Lower leg skin (tissue), 4 donors: ENCODE measurements around the gene AHCYL2. TPM values are rescaled to one million over a fixed set of nuclear protein-coding genes. Genes with fewer than 3 reads are reported as not detected.
"Not testable (repeated sequence)": the region's sequence is repeated elsewhere in the genome, so short reads cannot be mapped to it uniquely, and the experiment has no call there.

Experiments used
- DNase-seq, 2 donors: peaks; one replicate each; pipeline ENCODE4 v3.0.0-alpha.2; 2019; ENCODE audit warnings: low spot score in 2 of 2
- H3K4me3 ChIP-seq: fragments of 200-600 bp; sonication (generic); 2 replicates; pipeline ENCODE4 v1.5.1; 2017; ENCODE audit warnings: mild to moderate bottlenecking, low read depth; ENCODE audit not compliant: poor library complexity, severe bottlenecking
- POLR2A ChIP-seq, 2 donors: fragments of 450-650 bp; IDR thresholded peaks; one replicate each; pipeline ENCODE4 v1.6.1; 2016 to 2017; ENCODE audit warnings: antibody characterized with exemption in 2 of 2, mild to moderate bottlenecking in 1 of 2, moderate library complexity in 1 of 2
- WGBS, 2 donors: methylation state at CpG; one replicate each; pipeline ENCODE4 v1.1.5; 2018; 5-methylcytosine and 5-hydroxymethylcytosine counted together
- intact Hi-C: fragments of 100-400 bp; cut with DNase I; formaldehyde crosslinking; loops from one replicate; pipeline ENCODE4 v1.15.0; 2023; ENCODE audit warnings: low total_unique reads
- total RNA-seq, 4 donors: library from RNA; depleted of rRNA; stranded (reverse); fragments of >200 nt; gene quantifications; one replicate each; pipeline ENCODE4 v1.1.0, GENCODE V29; 2016
- TF ChIP-seq, protein P1 (sequence below), 3 donors: fragments of 450-650 bp; IDR thresholded peaks; one replicate each; pipeline ENCODE4 v1.5.1; 2016; ENCODE audit warnings: antibody characterized with exemption in 3 of 3, mild to moderate bottlenecking in 3 of 3, moderate library complexity in 2 of 3

Gene AHCYL2
- total RNA-seq, 4 donors from 2014 or later = 31.1 to 45.8 (median 39.2) TPM

DNA sequence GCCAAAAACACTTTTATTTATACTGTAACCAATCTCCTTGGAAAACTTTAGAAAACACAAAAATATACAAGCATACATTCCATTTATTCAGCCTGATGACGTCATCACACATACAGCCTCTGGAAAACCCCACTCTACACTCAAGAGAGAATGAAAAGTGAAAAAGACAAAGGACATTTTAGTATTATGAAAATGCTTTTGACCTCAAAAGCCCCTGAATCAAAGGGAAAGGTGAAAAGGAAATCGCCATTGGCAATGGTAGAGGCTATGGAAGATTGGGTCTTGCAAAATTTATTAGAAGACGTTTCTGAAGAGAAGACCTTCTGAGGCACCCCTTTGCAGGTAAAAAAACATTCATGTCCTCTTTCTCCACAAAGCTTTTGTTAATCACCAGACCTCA is 126.5 kb downstream of the AHCYL2 start:
- TF ChIP-seq, protein P1, sequence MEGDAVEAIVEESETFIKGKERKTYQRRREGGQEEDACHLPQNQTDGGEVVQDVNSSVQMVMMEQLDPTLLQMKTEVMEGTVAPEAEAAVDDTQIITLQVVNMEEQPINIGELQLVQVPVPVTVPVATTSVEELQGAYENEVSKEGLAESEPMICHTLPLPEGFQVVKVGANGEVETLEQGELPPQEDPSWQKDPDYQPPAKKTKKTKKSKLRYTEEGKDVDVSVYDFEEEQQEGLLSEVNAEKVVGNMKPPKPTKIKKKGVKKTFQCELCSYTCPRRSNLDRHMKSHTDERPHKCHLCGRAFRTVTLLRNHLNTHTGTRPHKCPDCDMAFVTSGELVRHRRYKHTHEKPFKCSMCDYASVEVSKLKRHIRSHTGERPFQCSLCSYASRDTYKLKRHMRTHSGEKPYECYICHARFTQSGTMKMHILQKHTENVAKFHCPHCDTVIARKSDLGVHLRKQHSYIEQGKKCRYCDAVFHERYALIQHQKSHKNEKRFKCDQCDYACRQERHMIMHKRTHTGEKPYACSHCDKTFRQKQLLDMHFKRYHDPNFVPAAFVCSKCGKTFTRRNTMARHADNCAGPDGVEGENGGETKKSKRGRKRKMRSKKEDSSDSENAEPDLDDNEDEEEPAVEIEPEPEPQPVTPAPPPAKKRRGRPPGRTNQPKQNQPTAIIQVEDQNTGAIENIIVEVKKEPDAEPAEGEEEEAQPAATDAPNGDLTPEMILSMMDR (IDR thresholded peaks at IDR 0.05) = no peak
- no peak for TF ChIP-seq POLR2A (IDR thresholded peaks at IDR 0.05)
- no peak for DNase-seq
- H3K4me3 ChIP-seq = no peak overlapping the region
- intact Hi-C loops = no loop called here
- WGBS, 2 donors = 72 to 85% methylated on average over 3 of the region's 3 CpGs

DNA sequence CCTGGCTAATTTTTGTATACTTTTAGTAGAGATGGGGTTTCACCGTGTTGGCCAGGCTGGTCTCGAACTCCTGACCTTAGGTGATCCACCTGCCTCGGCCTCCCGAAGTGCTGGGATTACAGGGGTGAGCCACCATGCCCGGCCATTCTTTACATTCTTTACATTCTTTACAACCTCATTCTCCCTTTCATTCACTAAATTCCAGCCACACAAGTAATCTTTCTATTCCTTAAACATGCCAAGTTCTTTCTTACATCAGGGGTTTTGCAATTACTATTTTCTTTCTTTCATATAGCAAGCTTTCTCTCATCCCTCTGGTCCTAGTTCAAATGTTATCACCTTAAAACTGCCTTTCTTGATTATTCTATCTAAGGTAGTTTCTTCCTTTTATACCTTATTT is 128.3 kb downstream of the AHCYL2 start:
- DNase-seq, intact Hi-C loops, H3K4me3 ChIP-seq: not testable (repeated sequence)
- 89 to 90% methylated on average over 5 of the region's 5 CpGs for WGBS, 2 donors

DNA sequence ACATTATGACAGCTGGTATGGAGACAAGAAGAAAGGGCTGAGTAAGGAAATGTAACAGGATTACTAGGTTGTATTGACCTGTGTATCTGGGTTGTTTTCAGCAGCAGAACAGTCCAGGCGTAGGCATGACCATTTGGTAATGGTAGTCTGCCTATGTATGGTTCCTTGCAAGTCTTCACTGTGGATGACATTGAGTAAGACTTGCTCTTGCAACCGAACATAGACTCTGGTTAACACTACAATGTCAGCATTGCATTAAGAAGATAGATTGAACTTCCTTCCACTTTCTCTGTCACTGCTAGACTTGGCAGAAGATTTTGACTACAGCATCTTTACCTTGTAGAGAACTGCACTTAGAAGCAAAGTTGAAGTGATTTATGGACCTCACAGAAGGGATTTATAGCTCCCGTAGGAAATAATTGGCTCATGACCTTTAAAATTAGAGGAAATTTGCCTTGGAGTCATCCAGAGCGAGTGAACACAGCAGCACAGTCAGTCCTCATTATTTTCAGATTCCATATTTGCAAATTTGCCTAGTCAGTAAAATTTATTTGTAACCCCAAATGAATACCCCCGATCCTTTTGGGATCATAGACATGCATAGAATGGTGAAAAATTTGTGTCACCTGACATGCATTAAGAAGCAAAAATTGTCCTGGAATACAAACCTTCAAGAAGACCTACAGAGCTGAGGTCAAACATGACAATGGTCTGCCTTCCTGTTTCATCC is 129.8 kb downstream of the AHCYL2 start:
- DNase-seq = no peak
- intact Hi-C loops = loop anchor here (5.0 kb wide), 1 partner anchor 293 kb away; no protein-coding TSS in a partner anchor
- H3K4me3 ChIP-seq = no peak overlapping the region
- TF ChIP-seq, protein P1 (IDR thresholded peaks at IDR 0.05) = no peak
- no peak for TF ChIP-seq POLR2A (IDR thresholded peaks at IDR 0.05)
- 70 to 82% methylated on average over 5 of the region's 5 CpGs for WGBS, 2 donors

DNA sequence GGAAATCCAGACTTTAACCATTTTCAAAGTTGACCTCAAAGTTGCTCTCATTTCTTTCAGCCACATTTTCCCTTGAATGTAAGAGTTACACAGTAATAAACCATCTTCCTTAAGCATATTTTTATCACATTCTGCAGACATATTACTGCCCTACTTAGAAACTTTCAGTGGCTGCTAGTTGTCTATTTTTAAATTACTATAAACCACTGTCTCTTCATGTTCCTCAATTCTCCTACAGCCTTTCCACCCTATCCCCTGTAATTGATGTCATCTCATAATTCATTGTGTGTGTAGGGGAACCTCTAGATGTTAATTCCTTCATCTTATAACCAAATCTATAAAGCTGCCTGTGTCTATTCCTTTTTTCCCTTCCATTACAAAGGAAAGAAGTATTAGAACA is 131.3 kb downstream of the AHCYL2 start:
- TF ChIP-seq, protein P1 (IDR thresholded peaks at IDR 0.05) = no peak
- no peak for TF ChIP-seq POLR2A (IDR thresholded peaks at IDR 0.05)
- DNase-seq = no peak
- no peak overlapping the region for H3K4me3 ChIP-seq
- intact Hi-C loops = loop anchor here (5.0 kb wide), 1 partner anchor 291 kb away; no protein-coding TSS in a partner anchor

DNA sequence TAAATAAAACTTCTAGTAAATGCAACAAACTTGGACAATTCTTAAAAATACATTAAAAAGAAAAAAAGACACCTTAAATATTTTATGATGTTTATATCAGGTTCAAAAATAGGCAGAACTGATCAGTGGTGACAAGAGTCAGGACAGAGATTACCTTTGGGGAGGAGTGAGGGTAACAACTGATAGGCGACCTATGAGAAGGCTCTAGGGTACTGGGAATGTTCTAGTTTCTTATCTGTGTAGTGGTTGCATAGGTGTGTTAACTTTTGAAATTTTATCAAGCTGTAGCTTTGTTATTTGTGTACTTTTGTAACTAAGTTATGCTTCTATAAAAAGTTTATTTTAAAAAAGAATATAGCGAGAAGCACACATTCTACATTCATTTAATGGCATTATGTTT is 134.3 kb downstream of the AHCYL2 start:
- H3K4me3 ChIP-seq = no peak overlapping the region
- WGBS, 2 donors = 86% methylated on average over 2 of the region's 2 CpGs
- no peak for TF ChIP-seq POLR2A (IDR thresholded peaks at IDR 0.05)
- TF ChIP-seq, protein P1 (IDR thresholded peaks at IDR 0.05) = no peak
- no peak for DNase-seq
- intact Hi-C loops = loop anchor here (5.0 kb wide), 1 partner anchor 288 kb away; no protein-coding TSS in a partner anchor

DNA sequence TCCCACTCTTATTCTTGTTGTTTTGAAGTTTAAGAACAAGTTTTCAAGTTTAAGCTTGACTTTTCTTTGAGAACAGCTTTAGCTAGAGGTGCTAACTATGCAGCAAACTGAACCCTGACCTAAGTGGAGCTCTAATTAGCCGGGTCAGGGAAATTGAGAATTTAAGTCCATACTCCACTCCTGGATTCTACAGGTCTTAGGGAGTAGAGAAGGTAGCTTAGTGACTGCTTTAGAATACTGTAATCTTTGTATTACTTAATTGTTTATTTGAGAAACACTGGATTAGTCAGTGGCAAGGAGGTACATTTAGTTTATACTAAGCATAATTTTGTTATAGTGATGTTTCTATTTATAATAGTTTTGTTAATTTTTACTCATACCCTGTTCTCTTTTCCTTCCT is 134.8 kb downstream of the AHCYL2 start:
- DNase-seq = no peak
- TF ChIP-seq, protein P1 (IDR thresholded peaks at IDR 0.05) = no peak
- TF ChIP-seq POLR2A (IDR thresholded peaks at IDR 0.05) = no peak
- no peak overlapping the region for H3K4me3 ChIP-seq
- WGBS, 2 donors = 88% methylated on average over 1 of the region's 1 CpG
- intact Hi-C loops = loop anchor here (5.0 to 10.0 kb wide), 2 partner anchors 145 to 288 kb away; no protein-coding TSS in a partner anchor
